ENCODE measurements around the gene LONP2. TPM values are rescaled to one million over a fixed set of nuclear protein-coding genes. Genes with fewer than 3 reads are reported as not detected.
"Not testable (repeated sequence)": the region's sequence is repeated elsewhere in the genome, so short reads cannot be mapped to it uniquely, and the experiment has no call there.

LONP2 gene
- total RNA-seq, 4 donors from 2014 or later, result 37.3 to 52.0 (median 47.0) TPM

- TF ChIP-seq CTCF (IDR thresholded peaks at IDR 0.05), result no peak
- no peak for TF ChIP-seq POLR2A (IDR thresholded peaks at IDR 0.05)
- WGBS, 2 donors, result 97 to 98% methylated on average over 4 of the region's 4 CpGs
- intact Hi-C loops (cut with DNase I; ENCODE audit: low total_unique reads), result no loop called here
- no peak for DNase-seq (ENCODE audit: low spot score in 2 of 2)
- H3K4me3 ChIP-seq (ENCODE audit: low read depth, poor library complexity, severe bottlenecking), result no peak overlapping the region
Measured at GRCh38 chr16:48310908-48311641, 67.0 kb downstream of the LONP2 start.

- H3K4me3 ChIP-seq (ENCODE audit: low read depth, poor library complexity, severe bottlenecking); DNase-seq (ENCODE audit: low spot score in 2 of 2); intact Hi-C loops (cut with DNase I; ENCODE audit: low total_unique reads): not testable (repeated sequence)
- WGBS, 2 donors, result 98 to 100% methylated on average over 3 of the region's 3 CpGs
Measured at GRCh38 chr16:48313905-48314304, 69.8 kb downstream of the LONP2 start.

GRCh38 chr16:48317026-48317425 is 72.9 kb downstream of the LONP2 start:
- intact Hi-C loops (cut with DNase I; ENCODE audit: low total_unique reads), result no loop called here
- WGBS, 2 donors, result 80 to 91% methylated on average over 1 of the region's 1 CpG
- DNase-seq (ENCODE audit: low spot score in 2 of 2), result no peak
- H3K4me3 ChIP-seq (ENCODE audit: low read depth, poor library complexity, severe bottlenecking), result no peak overlapping the region
- TF ChIP-seq POLR2A (IDR thresholded peaks at IDR 0.05) (no peak), CTCF (IDR thresholded peaks at IDR 0.05) (no peak)

- DNase-seq (ENCODE audit: low spot score in 2 of 2), result no peak
- intact Hi-C loops (cut with DNase I; ENCODE audit: low total_unique reads), result no loop called here
- H3K4me3 ChIP-seq (ENCODE audit: low read depth, poor library complexity, severe bottlenecking), result no peak overlapping the region
- WGBS, 2 donors, result 60 to 63% methylated on average over 2 of the region's 2 CpGs
- TF ChIP-seq CTCF (IDR thresholded peaks at IDR 0.05) (no peak), POLR2A (IDR thresholded peaks at IDR 0.05) (no peak)
Measured at GRCh38 chr16:48317614-48318315, 73.7 kb downstream of the LONP2 start.

GRCh38 chr16:48318630-48319029 is 74.5 kb downstream of the LONP2 start:
- intact Hi-C loops (cut with DNase I; ENCODE audit: low total_unique reads), result no loop called here
- peak in 1 of 2 donors; percentile 22 for DNase-seq (ENCODE audit: low spot score in 2 of 2)
- TF ChIP-seq CTCF (IDR thresholded peaks at IDR 0.05) (no peak), POLR2A (IDR thresholded peaks at IDR 0.05) (no peak)
- no peak overlapping the region for H3K4me3 ChIP-seq (ENCODE audit: low read depth, poor library complexity, severe bottlenecking)
- WGBS, 2 donors, result 56 to 59% methylated on average over 4 of the region's 4 CpGs

GRCh38 chr16:48321317-48322036 is 77.4 kb downstream of the LONP2 start:
- DNase-seq (ENCODE audit: low spot score in 2 of 2), result no peak
- no peak for TF ChIP-seq POLR2A (IDR thresholded peaks at IDR 0.05)
- TF ChIP-seq CTCF (IDR thresholded peaks at IDR 0.05), result no peak
- H3K4me3 ChIP-seq (ENCODE audit: low read depth, poor library complexity, severe bottlenecking), result no peak overlapping the region
- 87 to 91% methylated on average over 2 of the region's 2 CpGs for WGBS, 2 donors
- intact Hi-C loops (cut with DNase I; ENCODE audit: low total_unique reads), result no loop called here
